ENCODE results near the gene IL19. TPM values are rescaled to one million over a fixed set of nuclear protein-coding genes. Genes with fewer than 3 reads are reported as not detected.

Gene IL19
- total and polyA plus RNA-seq, 2 donors = not detected

DNA sequence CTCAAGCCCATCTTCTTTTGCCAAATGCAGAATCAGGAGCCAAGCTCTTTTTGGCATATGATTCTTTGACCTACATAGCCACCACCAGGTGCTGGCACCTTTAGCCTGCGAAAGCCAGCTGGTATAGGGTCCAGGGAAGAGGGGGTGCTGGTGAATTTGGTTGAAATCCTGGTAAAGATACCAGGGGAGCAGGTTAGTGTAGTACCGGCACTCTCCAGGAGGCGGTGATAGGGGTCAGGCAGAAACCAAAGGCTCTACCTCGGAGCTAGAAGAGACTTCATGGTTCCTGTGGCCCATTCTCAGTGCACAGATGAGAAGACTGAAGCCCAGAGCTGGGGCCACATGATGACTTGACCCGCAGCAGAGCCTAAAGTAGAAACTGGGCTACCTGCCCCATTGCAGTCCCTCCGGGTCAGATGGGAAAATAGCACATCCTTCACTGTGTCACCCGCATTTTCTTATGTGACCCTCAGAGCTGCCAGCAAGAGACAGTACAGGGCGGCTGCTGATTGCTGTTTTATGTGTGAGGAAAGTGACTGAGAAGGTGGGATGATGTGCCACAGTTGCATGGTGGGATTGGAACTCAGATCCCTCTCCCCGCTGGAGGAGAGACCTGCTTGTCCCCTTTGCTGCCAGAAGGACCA is 36.0 kb upstream of the IL19 start:
- no peaks in the 10 kb centered on the region for H3K36me3 ChIP-seq (ENCODE audit: insufficient read depth)
- H3K27ac ChIP-seq (ENCODE audit: low read depth) = no peak overlapping the region
- H3K4me3 ChIP-seq (ENCODE audit: low read depth, low read length) = no peak overlapping the region
- DNase-seq (ENCODE audit: extremely low spot score) = no peak
- no peaks in the 10 kb centered on the region for H3K4me1 ChIP-seq (ENCODE audit: insufficient read depth)
- WGBS = 74% methylated on average over 9 of the region's 9 CpGs

DNA sequence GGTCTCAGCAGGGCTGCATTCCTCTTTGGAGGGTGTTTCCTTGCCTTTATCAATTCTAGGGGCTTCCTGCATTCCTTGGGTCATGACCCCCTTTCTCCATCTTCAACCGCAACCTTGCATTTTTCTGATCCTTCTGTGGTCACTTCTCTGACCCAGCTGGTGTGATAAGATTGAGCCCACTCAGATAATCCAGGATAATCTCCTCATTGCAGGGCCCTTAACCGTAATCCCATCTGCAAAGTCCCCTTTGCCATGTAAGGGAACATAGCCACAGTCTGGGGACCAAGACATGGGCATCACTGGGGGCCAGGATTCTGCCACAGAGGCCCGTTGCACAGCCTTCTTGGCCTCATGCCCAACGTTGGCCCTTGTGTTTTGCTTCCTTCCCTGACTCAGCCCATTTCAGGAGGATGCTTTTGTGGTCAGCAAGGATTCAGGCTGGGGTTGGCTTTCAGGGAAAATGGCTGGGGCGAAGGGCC is 35.0 kb upstream of the IL19 start:
- H3K4me1 ChIP-seq (ENCODE audit: insufficient read depth) = no peaks in the 10 kb centered on the region
- H3K27ac ChIP-seq (ENCODE audit: low read depth) = no peak overlapping the region
- no peak for DNase-seq (ENCODE audit: extremely low spot score)
- H3K4me3 ChIP-seq (ENCODE audit: low read depth, low read length) = no peak overlapping the region
- H3K36me3 ChIP-seq (ENCODE audit: insufficient read depth) = no peaks in the 10 kb centered on the region
- WGBS = 66% methylated on average over 5 of the region's 5 CpGs

DNA sequence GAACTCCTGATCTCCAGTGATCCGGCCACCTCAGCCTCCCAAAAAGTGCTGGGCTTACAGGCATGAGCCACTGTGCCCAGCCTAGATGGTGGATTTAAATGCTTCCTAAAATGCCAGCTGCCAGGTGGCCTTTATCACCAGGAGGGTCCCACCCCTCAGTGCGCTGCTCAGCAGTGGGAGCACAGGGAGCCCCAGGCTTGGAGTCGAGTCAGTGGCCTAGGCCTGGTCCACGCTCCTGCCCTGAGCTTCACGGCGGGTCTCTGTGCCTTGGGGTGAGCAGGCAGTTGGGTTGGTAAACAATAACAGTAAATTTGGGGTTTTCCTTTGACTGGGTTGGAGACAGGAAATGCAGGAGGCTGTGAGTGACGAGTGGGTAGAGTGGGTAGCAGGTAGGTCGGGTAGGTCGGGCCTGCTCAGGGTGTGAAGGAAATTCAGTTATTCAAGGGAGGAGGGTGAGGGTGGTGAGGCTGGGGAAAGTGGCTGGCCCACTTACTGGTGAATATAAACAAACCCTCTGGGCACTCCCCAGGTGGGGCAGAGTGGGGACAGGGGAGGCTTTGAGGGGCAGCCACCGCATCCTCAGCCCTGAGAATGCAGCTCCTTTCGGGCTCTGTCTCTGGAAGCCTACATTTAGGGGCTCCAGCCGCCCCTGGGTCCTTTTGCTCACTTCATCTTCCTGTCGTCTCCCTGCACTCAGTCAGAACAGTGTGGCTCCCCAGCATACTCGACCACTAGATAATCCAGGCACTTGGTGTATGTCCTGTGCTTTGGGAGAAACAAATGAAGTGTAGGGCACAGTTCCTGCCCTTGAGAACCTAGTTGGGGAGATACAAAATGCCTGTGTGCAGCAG is 33.5 kb upstream of the IL19 start:
- 81% methylated on average over 14 of the region's 14 CpGs for WGBS
- DNase-seq (ENCODE audit: extremely low spot score) = no peak
- Histone ChIP-seq H3K4me3 (ENCODE audit: low read depth, low read length) (no peak overlapping the region), H3K4me1 (ENCODE audit: insufficient read depth) (no peaks in the 10 kb centered on the region), H3K36me3 (ENCODE audit: insufficient read depth) (no peaks in the 10 kb centered on the region), H3K27ac (ENCODE audit: low read depth) (no peak overlapping the region)

DNA sequence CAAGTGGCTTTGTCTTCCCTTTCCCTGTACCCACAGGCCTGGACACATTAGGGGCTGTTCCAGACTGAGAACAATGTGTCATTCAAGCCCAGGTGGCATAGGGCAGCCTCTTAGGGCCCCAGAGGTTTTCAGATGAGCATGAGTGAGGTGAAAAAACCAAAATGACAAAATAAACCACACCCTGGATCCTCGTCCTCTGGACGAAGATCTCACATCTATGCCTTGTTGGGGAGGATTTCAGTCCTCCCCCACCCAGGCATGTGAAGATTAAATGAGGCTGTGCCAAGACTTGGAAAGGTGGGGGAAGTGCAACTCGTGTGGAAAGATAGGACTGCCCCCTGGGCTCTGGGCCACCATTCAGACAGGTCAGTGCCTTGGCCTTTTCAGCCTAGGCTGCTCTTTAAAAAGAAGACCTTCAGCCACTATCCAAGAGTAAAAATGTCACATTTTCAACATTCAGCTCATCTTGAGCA is 32.8 kb upstream of the IL19 start:
- Histone ChIP-seq H3K4me1 (ENCODE audit: insufficient read depth) (no peaks in the 10 kb centered on the region), H3K27ac (ENCODE audit: low read depth) (no peak overlapping the region), H3K36me3 (ENCODE audit: insufficient read depth) (no peaks in the 10 kb centered on the region), H3K4me3 (ENCODE audit: low read depth, low read length) (no peak overlapping the region)
- 31% methylated on average over 3 of the region's 3 CpGs for WGBS
- DNase-seq (ENCODE audit: extremely low spot score) = no peak

DNA sequence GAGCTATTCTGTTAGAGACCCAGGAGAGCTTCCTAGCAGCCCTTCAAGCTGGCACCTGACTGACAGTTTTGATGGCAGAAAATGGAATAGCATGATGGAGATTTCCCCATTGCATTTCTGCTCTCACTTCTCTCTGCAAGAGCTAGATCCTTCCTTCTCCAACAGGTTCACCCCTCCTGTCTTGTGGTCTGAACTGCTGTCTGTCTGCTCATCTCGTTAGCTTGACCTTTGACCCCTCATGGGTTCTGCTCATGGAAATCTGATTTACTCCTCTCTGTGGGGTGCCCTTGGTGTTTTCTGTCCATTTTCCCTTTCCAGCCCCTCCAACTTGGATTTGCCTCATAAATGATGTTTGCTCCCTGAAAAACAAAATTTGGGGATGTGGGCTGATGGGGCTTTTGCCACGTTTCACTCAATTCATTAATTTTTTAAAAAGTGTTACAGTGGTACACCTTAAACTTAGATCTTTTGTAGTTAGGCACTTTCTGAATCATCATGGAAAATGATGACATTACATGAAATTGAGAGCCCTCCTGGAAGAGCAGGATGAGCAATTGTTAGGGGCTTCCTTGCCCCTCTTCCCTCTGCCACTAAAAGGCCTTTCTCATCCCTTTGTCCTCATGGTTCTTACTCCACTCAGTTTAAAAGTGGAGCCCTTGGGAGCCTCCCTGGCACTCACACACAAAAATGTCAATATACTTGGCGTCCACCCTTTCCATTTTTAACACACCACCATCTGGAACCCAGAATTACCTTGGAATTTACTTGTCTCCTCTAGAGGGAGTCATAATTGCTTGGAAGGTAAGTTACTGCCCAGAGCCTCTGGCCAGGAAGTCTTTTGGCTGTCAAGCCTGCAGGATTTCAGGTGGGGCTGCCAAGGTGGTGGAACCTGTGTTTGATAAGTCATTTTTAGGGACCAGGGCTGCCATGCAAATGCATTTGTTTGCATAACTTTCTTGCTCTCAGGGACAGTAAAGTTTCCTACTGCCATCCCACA is 31.9 kb upstream of the IL19 start:
- no peaks in the 10 kb centered on the region for H3K4me1 ChIP-seq (ENCODE audit: insufficient read depth)

DNA sequence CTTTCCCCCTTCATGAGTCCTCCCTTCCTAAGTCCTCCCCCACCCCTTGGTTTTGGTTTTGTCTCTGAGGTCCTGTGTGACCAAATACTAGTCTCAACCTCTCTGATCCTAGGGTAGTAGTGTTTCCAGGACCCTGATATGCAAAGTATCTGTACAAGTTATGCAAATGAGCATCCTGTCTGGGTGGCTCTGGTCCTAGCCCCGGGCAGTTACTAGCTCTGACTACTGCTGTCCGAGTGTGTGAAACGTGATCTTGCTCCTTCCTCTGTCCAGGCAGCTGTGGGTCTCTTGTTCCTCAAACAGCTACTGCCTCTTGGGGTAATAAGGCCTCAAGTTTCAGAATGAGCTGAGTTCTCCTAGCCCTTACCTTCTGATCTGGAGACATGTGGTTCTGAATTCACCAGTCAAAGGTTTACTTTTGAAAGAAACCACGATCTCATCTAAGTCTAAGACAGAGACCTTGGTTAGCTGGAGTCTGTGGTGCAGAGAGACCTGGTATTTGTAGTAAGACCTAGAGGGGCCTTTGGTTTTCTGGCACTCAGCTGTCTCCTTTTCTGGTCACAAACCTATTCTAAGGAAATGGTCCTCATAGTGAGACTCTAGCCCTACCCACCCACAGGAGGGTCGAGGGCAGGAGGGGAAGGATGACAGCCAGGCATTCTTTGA is 31.0 kb upstream of the IL19 start:
- no peak overlapping the region for H3K27ac ChIP-seq (ENCODE audit: low read depth)

More for the DNA sequence above, 31.9 kb upstream of the IL19 start:
- no peaks in the 10 kb centered on the region for H3K36me3 ChIP-seq (ENCODE audit: insufficient read depth)
- H3K27ac ChIP-seq (ENCODE audit: low read depth) = no peak overlapping the region
- 62% methylated on average over 3 of the region's 3 CpGs for WGBS
- no peak overlapping the region for H3K4me3 ChIP-seq (ENCODE audit: low read depth, low read length)
- DNase-seq (ENCODE audit: extremely low spot score) = no peak

DNA sequence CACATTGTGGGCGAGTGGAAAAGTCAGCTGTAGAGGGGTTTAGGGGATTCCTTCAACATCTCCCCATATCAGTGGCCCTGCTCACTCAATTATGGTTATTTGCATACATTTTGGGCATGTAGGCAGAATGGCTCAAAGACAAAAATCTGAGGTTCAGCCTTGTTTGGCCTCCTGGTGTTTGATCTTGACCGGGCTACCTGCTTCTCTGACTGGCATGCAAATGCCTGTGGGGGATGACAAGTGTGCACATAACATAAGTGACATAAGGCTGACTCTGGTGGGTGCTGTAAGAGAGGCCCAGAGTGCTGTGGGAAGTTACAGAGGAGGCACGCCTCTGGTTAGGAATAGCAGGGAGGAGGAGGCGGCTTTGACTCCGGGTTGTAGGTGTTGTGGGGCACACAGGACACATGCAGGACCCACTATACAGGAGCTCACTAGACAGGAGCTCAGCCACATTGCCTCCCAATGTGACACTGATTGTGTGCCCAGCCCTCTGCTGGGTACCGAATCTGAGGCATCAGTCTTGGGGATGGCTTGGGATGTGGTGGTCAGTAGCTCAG is 29.4 kb upstream of the IL19 start:
- H3K36me3 ChIP-seq (ENCODE audit: insufficient read depth) = no peaks in the 10 kb centered on the region
- no peak overlapping the region for H3K4me3 ChIP-seq (ENCODE audit: low read depth, low read length)
- WGBS = 88% methylated on average over 6 of the region's 6 CpGs
- no peak for DNase-seq (ENCODE audit: extremely low spot score)
- H3K27ac ChIP-seq (ENCODE audit: low read depth) = no peak overlapping the region
- no peaks in the 10 kb centered on the region for H3K4me1 ChIP-seq (ENCODE audit: insufficient read depth)

More for the DNA sequence above, 31.0 kb upstream of the IL19 start:
- no peaks in the 10 kb centered on the region for H3K36me3 ChIP-seq (ENCODE audit: insufficient read depth)
- H3K4me3 ChIP-seq (ENCODE audit: low read depth, low read length) = no peak overlapping the region
- 29% methylated on average over 5 of the region's 5 CpGs for WGBS
- H3K4me1 ChIP-seq (ENCODE audit: insufficient read depth) = no peaks in the 10 kb centered on the region
- DNase-seq (ENCODE audit: extremely low spot score) = no peak

DNA sequence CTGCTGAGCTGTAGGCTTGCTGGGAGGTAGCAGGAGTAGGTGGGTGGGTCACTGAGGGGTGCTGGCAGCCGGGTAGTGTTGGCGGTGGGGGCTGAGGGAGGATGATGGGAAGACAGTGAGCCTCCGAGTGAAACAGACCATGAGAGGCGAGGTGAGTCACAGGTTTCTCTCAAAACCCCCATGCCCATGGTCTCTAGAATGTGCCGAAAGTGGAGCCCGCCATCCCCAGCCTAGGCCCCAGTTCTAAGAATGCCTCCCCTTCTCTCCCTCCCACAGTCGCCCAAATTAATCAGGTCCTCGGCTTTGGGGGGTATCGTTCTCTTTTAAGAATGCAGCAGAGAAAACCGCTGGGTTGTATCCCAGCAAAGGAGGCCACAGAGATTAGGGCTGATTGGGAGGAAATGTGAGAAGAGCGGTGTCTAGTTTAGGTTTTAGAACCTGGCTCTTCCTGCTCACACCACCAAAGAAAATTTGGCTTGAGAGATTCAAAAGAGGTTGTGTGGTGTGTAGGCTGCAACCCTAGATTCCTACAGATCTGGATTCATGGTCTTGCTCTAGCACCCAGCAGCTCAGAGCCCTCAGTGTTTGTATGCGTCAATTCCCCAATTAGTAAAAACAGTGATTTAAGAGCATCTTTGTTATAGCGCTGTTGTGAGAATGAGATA is 27.7 kb upstream of the IL19 start:
- WGBS = 64% methylated on average over 13 of the region's 13 CpGs
- no peaks in the 10 kb centered on the region for H3K4me1 ChIP-seq (ENCODE audit: insufficient read depth)
- H3K4me3 ChIP-seq (ENCODE audit: low read depth, low read length) = no peak overlapping the region
- no peak for DNase-seq (ENCODE audit: extremely low spot score)
- H3K27ac ChIP-seq (ENCODE audit: low read depth) = no peak overlapping the region
- no peaks in the 10 kb centered on the region for H3K36me3 ChIP-seq (ENCODE audit: insufficient read depth)

DNA sequence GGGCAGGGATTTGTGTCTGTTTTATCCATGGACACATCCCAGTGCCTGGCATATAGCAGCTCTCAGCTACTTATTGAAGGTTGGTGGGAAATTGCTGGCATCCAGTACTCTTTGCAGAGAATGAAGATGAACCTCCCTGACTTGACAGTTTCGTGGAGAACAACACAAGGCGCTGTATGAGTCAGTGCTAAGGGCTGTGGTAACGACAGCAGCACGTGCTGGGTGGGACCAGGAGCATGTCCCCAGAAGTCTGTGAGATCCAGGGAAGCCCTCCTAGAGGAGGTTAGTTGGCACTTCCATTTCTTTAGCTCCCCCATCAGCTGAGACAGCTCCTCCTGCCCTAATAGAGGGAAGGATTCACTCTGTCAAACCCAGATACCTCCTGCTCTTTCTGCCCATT is 25.9 kb upstream of the IL19 start:
- Histone ChIP-seq H3K36me3 (ENCODE audit: insufficient read depth) (no peaks in the 10 kb centered on the region), H3K4me1 (ENCODE audit: insufficient read depth) (no peaks in the 10 kb centered on the region), H3K4me3 (ENCODE audit: low read depth, low read length) (no peak overlapping the region), H3K27ac (ENCODE audit: low read depth) (no peak overlapping the region)
- no peak for DNase-seq (ENCODE audit: extremely low spot score)
- WGBS = 54% methylated on average over 4 of the region's 4 CpGs

DNA sequence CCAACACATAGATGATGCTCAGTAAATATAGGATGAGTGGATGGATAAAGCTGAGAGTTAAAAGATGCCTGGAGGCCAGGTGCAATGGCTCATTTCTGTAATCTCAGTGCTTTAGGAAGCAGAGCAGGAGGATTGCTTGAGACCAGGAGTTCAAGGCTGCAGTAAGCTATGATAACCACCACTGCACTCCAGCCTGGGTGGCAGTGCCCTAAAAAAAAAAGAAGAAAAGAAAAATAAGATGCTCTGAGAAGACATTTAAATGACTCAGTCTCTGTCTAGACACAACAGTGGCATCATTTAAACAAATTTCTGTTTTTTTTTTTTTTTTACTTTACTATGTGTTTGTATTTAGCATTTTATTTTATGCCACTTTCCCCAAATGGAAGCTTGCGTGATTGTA is 25.3 kb upstream of the IL19 start:
- 90% methylated on average over 1 of the region's 1 CpG for WGBS
- no peak overlapping the region for H3K4me3 ChIP-seq (ENCODE audit: low read depth, low read length)
- no peak for DNase-seq (ENCODE audit: extremely low spot score)
- H3K36me3 ChIP-seq (ENCODE audit: insufficient read depth) = no peaks in the 10 kb centered on the region
- no peak overlapping the region for H3K27ac ChIP-seq (ENCODE audit: low read depth)
- no peaks in the 10 kb centered on the region for H3K4me1 ChIP-seq (ENCODE audit: insufficient read depth)

DNA sequence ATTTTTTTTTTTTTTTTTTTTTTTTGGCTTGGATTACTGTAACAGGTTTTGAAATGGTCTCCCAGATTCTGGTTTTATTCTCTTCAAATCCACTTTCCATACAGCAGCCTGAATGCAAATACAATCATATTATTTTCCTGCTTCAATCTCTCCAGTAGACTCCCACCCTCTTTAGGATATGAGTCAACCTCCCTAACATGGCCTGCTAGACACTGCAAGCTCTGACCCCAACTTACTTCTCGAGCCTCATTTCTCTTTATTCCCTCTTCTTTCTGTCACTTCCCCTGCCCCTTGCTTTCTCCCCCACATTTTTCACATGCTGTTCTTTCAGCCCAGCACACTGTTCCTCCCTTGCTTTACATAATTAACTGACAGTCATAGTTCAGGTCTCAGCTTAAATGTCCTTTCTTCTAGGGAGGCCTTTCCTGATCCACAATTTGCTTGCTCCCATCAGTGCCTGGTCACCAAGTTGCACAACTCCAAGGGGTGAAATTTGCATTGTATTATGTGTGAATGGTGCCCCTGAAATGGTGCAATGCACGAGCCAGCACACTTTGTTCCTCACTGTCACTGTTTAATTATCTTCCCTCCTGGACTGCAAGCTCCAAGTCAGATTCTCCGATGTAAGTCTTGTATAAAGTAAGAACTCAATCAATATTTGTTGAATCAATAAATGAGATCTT is 22.1 kb upstream of the IL19 start:
- Histone ChIP-seq H3K4me3 (ENCODE audit: low read depth, low read length) (no peak overlapping the region), H3K27ac (ENCODE audit: low read depth) (no peak overlapping the region)
- 85% methylated on average over 3 of the region's 3 CpGs for WGBS

DNA sequence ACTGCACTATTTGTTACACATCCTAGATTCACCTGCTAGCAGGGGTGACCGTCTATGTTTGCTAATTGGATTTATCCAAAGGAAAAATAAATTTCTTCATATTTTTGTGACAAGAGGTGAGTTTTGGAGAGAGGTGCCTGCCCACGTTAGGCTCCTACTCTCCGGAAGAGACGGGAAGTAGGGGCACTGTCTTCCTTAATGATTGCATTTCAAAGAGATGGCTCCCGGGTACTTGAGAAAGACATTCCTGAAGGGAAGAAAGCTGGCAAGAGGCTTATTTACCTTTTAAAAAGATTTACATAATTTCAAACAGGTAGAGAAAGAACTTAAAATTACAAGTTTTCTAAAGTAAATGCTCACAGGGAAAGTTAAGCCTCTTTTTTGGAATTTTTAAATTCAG is 18.7 kb upstream of the IL19 start:
- H3K4me3 ChIP-seq (ENCODE audit: low read depth, low read length) = no peak overlapping the region
- no peaks in the 10 kb centered on the region for H3K4me1 ChIP-seq (ENCODE audit: insufficient read depth)
- H3K27ac ChIP-seq (ENCODE audit: low read depth) = no peak overlapping the region
- WGBS = 61% methylated on average over 5 of the region's 5 CpGs
- no peak for DNase-seq (ENCODE audit: extremely low spot score)
- no peaks in the 10 kb centered on the region for H3K36me3 ChIP-seq (ENCODE audit: insufficient read depth)

More for the DNA sequence above, 22.1 kb upstream of the IL19 start:
- Histone ChIP-seq H3K36me3 (ENCODE audit: insufficient read depth) (no peaks in the 10 kb centered on the region), H3K4me1 (ENCODE audit: insufficient read depth) (no peaks in the 10 kb centered on the region)
- DNase-seq (ENCODE audit: extremely low spot score) = no peak

Data from urinary bladder (tissue), 4 donors.